Liver (tissue), 9 donors: ENCODE results near the gene COL9A3. TPM values are rescaled to one million over a fixed set of nuclear protein-coding genes. Genes with fewer than 3 reads are reported as not detected.

Source experiments
- DNase-seq: peaks from one replicate; pipeline ENCODE4 v3.0.0-alpha.2; 2017; ENCODE audit warnings: low spot score
- H3K27ac ChIP-seq, 2 donors: one replicate each; pipeline ENCODE4 v1.7.0; 2013; ENCODE audit warnings: inconsistent platforms in 2 of 2, low read length in 2 of 2, control low read depth in 1 of 2, low read depth in 1 of 2, mild to moderate bottlenecking in 1 of 2
- H3K27me3 ChIP-seq, 4 donors: one replicate each; pipeline versions ENCODE4 v1.6.1 to v1.7.0; 2013; ENCODE audit warnings: low read length in 3 of 4, inconsistent platforms in 1 of 4, mild to moderate bottlenecking in 1 of 4, moderate library complexity in 1 of 4; ENCODE audit not compliant: control insufficient read depth in 4 of 4, insufficient read depth in 4 of 4
- H3K36me3 ChIP-seq, 4 donors: one replicate each; pipeline versions ENCODE4 v1.6.1 to v1.7.0; 2013; ENCODE audit warnings: low read length in 3 of 4, mild to moderate bottlenecking in 3 of 4, low read depth in 1 of 4, moderate library complexity in 1 of 4; ENCODE audit not compliant: control insufficient read depth in 4 of 4, insufficient read depth in 3 of 4
- H3K4me1 ChIP-seq, 4 donors: one replicate each; pipeline versions ENCODE4 v1.6.1 to v1.7.0; 2013; ENCODE audit warnings: low read length in 3 of 4, mild to moderate bottlenecking in 3 of 4, moderate library complexity in 1 of 4; ENCODE audit not compliant: control insufficient read depth in 4 of 4, insufficient read depth in 4 of 4
- H3K4me3 ChIP-seq, 3 donors: one replicate each; pipeline versions ENCODE4 v1.6.1 to v1.7.0; 2013; ENCODE audit warnings: low read length in 3 of 3, control low read depth in 1 of 3, low read depth in 1 of 3, mild to moderate bottlenecking in 1 of 3
- H3K9ac ChIP-seq, 2 donors: one replicate each; pipeline ENCODE4 v1.7.0; 2013; ENCODE audit warnings: low read length in 2 of 2, mild to moderate bottlenecking in 2 of 2, moderate library complexity in 2 of 2, control low read depth in 1 of 2, low read depth in 1 of 2
- H3K9me3 ChIP-seq, 4 donors: one replicate each; pipeline versions ENCODE4 v1.6.1 to v1.7.0; 2013; ENCODE audit warnings: low read length in 3 of 4; ENCODE audit not compliant: control insufficient read depth in 4 of 4
- EGR1 ChIP-seq, 2 donors: IDR thresholded peaks; 2 replicates each; pipeline ENCODE4 v1.6.1; 2016 to 2018; ENCODE audit warnings: antibody characterized with exemption in 2 of 2, low read depth in 2 of 2
- FOXA1 ChIP-seq: IDR thresholded peaks from 2 replicates; pipeline ENCODE4 v1.6.1; 2016; ENCODE audit warnings: antibody characterized with exemption
- FOXA2 ChIP-seq: IDR thresholded peaks from 2 replicates; pipeline ENCODE4 v1.6.1; 2016; ENCODE audit warnings: antibody characterized with exemption
- GABPA ChIP-seq, 2 donors: IDR thresholded peaks in 1 of 2; conservative IDR thresholded peaks in 1 of 2; 2 replicates each; pipeline ENCODE4 v1.6.1; 2016; ENCODE audit warnings: antibody characterized with exemption in 2 of 2, mild to moderate bottlenecking in 1 of 2, moderate library complexity in 1 of 2
- HNF4A ChIP-seq, 2 donors: conservative IDR thresholded peaks; 2 replicates each; pipeline ENCODE4 v1.6.1; 2016; ENCODE audit warnings: antibody characterized with exemption in 2 of 2, mild to moderate bottlenecking in 2 of 2
- HNF4G ChIP-seq: IDR thresholded peaks from 2 replicates; pipeline ENCODE4 v1.6.1; 2016; ENCODE audit warnings: antibody characterized with exemption
- NR2F2 ChIP-seq: IDR thresholded peaks from 2 replicates; pipeline ENCODE4 v1.6.1; 2016; ENCODE audit warnings: antibody characterized with exemption
- RXRA ChIP-seq, 2 donors: IDR thresholded peaks; 2 replicates each; pipeline ENCODE4 v1.6.1; 2017 to 2018; ENCODE audit warnings: antibody characterized with exemption in 2 of 2, mild to moderate bottlenecking in 1 of 2
- SP1 ChIP-seq: IDR thresholded peaks from 2 replicates; pipeline ENCODE4 v1.6.1; 2018; ENCODE audit warnings: antibody characterized with exemption, mild to moderate bottlenecking
- TAF1 ChIP-seq: conservative IDR thresholded peaks from 2 replicates; pipeline ENCODE4 v1.6.1; 2016; ENCODE audit warnings: antibody characterized with exemption, mild to moderate bottlenecking
- YY1 ChIP-seq: IDR thresholded peaks from 2 replicates; pipeline ENCODE4 v1.6.1; 2016; ENCODE audit warnings: antibody characterized with exemption, mild to moderate bottlenecking
- WGBS: extraction: QIAGEN DNeasy Blood & Tissue Kit; methylation state at CpG from one replicate; pipeline ENCODE4 v1.1.7; 2013; 5-methylcytosine and 5-hydroxymethylcytosine counted together
- polyA plus RNA-seq, 2 donors: library from polyadenylated mRNA; stranded (reverse) in 1 of 2; unstranded in 1 of 2; fragments of 200-250 nt in 1 of 2; fragments of >200 nt in 1 of 2; fragmentation: Nextera tagmentation in 1 of 2; extraction: Ambion mirVana in 1 of 2; gene quantifications; one replicate each; pipeline versions ENCODE4 v1.2.1 to v1.2.3, GENCODE V29; 2013 to 2015
- total RNA-seq, 2 donors: library from RNA; depleted of rRNA; stranded (reverse); fragments of >200 nt; gene quantifications; one replicate each; pipeline ENCODE4 v1.2.3, GENCODE V29; 2014
- TF ChIP-seq, protein P1 (sequence below): IDR thresholded peaks from 2 replicates; pipeline ENCODE4 v1.6.1; 2016; ENCODE audit warnings: antibody characterized with exemption, mild to moderate bottlenecking
- TF ChIP-seq, protein P2 (sequence below): IDR thresholded peaks from 2 replicates; pipeline ENCODE4 v1.6.1; 2016; ENCODE audit warnings: antibody characterized with exemption
- TF ChIP-seq, protein P3 (sequence below): IDR thresholded peaks from 2 replicates; pipeline ENCODE4 v1.6.1; 2016; ENCODE audit warnings: antibody characterized with exemption
- donor health status: healthy.
- donor health status: healthy.
- donor health status: healthy.
- donor health status: healthy.
- donor health status: healthy.

Gene COL9A3
- total and polyA plus RNA-seq, 4 donors = 0.92 to 2.0 (median 1.1) TPM

GRCh38 chr20:62796699-62797491 lies 20.0 kb upstream of the COL9A3 start:
- Histone ChIP-seq H3K4me1 (peaks cover 13 to 47% (median 30%) of the 10 kb centered on the region in 4 donors), H3K36me3 (peaks cover 0 to 15% (median 10%) of the 10 kb centered on the region in 4 donors), H3K4me3 (peak overlapping the region in 2 of 3 donors; percentile 40 to 80), H3K9me3 (no peaks in the 10 kb centered on the region), H3K27me3 (no peaks in the 10 kb centered on the region), H3K27ac (peak overlapping the region; percentile 18 to 79), H3K9ac (peak overlapping the region in 1 of 2 donors; percentile 45)
- TF ChIP-seq HNF4A (conservative IDR thresholded peaks at IDR 0.05) = no peak
- TF ChIP-seq, protein P1, sequence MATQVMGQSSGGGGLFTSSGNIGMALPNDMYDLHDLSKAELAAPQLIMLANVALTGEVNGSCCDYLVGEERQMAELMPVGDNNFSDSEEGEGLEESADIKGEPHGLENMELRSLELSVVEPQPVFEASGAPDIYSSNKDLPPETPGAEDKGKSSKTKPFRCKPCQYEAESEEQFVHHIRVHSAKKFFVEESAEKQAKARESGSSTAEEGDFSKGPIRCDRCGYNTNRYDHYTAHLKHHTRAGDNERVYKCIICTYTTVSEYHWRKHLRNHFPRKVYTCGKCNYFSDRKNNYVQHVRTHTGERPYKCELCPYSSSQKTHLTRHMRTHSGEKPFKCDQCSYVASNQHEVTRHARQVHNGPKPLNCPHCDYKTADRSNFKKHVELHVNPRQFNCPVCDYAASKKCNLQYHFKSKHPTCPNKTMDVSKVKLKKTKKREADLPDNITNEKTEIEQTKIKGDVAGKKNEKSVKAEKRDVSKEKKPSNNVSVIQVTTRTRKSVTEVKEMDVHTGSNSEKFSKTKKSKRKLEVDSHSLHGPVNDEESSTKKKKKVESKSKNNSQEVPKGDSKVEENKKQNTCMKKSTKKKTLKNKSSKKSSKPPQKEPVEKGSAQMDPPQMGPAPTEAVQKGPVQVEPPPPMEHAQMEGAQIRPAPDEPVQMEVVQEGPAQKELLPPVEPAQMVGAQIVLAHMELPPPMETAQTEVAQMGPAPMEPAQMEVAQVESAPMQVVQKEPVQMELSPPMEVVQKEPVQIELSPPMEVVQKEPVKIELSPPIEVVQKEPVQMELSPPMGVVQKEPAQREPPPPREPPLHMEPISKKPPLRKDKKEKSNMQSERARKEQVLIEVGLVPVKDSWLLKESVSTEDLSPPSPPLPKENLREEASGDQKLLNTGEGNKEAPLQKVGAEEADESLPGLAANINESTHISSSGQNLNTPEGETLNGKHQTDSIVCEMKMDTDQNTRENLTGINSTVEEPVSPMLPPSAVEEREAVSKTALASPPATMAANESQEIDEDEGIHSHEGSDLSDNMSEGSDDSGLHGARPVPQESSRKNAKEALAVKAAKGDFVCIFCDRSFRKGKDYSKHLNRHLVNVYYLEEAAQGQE = no peak
- TF ChIP-seq, protein P2, sequence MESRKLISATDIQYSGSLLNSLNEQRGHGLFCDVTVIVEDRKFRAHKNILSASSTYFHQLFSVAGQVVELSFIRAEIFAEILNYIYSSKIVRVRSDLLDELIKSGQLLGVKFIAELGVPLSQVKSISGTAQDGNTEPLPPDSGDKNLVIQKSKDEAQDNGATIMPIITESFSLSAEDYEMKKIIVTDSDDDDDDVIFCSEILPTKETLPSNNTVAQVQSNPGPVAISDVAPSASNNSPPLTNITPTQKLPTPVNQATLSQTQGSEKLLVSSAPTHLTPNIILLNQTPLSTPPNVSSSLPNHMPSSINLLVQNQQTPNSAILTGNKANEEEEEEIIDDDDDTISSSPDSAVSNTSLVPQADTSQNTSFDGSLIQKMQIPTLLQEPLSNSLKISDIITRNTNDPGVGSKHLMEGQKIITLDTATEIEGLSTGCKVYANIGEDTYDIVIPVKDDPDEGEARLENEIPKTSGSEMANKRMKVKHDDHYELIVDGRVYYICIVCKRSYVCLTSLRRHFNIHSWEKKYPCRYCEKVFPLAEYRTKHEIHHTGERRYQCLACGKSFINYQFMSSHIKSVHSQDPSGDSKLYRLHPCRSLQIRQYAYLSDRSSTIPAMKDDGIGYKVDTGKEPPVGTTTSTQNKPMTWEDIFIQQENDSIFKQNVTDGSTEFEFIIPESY = no peak
- TF ChIP-seq TAF1 = no peak
- TF ChIP-seq FOXA2 = no peak
- no peak for TF ChIP-seq EGR1 (IDR thresholded peaks at IDR 0.05; ENCODE audit: low read depth in 2 of 2)
- no peak for TF ChIP-seq HNF4G
- TF ChIP-seq SP1 = no peak
- no peak for TF ChIP-seq FOXA1
- no peak for DNase-seq
- WGBS = 22% methylated on average over 53 of the region's 53 CpGs

GRCh38 chr20:62797671-62798532 lies 18.9 kb upstream of the COL9A3 start:
- Histone ChIP-seq H3K9ac (peak overlapping the region in 1 of 2 donors; percentile 45), H3K27me3 (no peaks in the 10 kb centered on the region), H3K4me3 (no peak overlapping the region), H3K4me1 (peaks cover 13 to 50% (median 30%) of the 10 kb centered on the region in 4 donors), H3K9me3 (no peaks in the 10 kb centered on the region), H3K27ac (peak overlapping the region; percentile 54 to 72), H3K36me3 (peaks cover 0 to 15% (median 10%) of the 10 kb centered on the region in 4 donors)
- no peak for TF ChIP-seq GABPA (IDR thresholded peaks at IDR 0.05 in 1 of 2, conservative IDR thresholded peaks at IDR 0.05 in 1 of 2)
- TF ChIP-seq, protein P1 = peak; percentile 48
- TF ChIP-seq HNF4A (conservative IDR thresholded peaks at IDR 0.05) = peak; percentile 81 to 82
- TF ChIP-seq YY1 = no peak
- TF ChIP-seq NR2F2 = peak; percentile 22
- TF ChIP-seq RXRA (IDR thresholded peaks at IDR 0.05) = peak; percentile 32 to 41
- TF ChIP-seq FOXA2 = no peak
- TF ChIP-seq, protein P3, sequence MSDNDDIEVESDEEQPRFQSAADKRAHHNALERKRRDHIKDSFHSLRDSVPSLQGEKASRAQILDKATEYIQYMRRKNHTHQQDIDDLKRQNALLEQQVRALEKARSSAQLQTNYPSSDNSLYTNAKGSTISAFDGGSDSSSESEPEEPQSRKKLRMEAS = peak; percentile 47
- TF ChIP-seq HNF4G = peak; percentile 69
- TF ChIP-seq, protein P2 = no peak
- peak; percentile 82 for TF ChIP-seq SP1
- DNase-seq = no peak
- 41% methylated on average over 26 of the region's 26 CpGs for WGBS
